ENCODE measurements around the gene GPR15. TPM values are rescaled to one million over a fixed set of nuclear protein-coding genes. Genes with fewer than 3 reads are reported as not detected.
"Not testable (repeated sequence)": the region's sequence is repeated elsewhere in the genome, so short reads cannot be mapped to it uniquely, and the experiment has no call there.

GPR15 gene
- polyA plus RNA-seq, 4 donors = not detected

DNA sequence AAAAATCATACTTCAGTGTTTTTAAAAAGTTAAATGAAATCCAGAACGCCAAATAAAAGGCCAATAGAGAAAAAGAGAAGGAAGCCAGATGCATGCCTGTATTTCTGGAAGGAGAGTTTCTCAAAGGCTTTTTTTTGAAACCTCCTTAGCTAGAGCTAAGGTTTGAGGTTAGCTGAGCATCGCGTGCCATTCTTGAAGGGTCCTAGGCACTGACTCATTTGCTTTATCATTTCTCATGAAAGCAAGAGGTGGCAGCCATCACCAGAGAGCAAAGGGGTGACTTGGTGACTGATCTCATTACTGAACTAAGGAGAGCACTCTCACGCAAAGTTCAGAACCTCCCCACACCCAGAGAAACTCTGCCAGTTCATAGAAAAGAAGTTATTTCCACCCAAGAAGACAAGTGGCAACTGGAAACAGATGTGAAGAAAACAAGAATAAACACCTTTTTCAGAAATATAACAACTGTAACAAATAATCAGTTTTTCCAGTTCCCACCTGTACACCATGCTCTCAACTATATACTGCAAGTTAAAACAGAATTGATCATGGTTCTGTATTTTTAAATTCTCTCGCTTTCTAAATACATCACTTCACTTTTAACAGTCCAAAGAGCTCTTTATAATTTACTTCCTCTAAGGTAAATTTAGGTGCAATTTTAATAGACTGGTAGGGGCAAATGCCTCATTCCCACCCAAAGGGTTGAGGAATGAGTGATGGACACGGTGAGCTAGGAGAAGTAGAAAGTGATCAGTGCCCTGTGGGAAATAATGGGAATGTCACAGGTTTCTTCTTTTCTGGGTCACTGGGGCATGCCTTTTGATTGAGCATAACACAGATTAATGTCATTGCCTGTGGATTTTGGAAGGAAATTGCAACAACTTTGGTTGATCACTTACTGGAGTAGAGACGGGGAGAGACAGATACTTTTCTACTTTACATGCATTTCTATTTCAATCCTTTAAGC, 24.7 kb downstream of the GPR15 start:
- DNase-seq (ENCODE audit: low read depth in 4 of 4, low spot score in 3 of 4) = no peak

DNA sequence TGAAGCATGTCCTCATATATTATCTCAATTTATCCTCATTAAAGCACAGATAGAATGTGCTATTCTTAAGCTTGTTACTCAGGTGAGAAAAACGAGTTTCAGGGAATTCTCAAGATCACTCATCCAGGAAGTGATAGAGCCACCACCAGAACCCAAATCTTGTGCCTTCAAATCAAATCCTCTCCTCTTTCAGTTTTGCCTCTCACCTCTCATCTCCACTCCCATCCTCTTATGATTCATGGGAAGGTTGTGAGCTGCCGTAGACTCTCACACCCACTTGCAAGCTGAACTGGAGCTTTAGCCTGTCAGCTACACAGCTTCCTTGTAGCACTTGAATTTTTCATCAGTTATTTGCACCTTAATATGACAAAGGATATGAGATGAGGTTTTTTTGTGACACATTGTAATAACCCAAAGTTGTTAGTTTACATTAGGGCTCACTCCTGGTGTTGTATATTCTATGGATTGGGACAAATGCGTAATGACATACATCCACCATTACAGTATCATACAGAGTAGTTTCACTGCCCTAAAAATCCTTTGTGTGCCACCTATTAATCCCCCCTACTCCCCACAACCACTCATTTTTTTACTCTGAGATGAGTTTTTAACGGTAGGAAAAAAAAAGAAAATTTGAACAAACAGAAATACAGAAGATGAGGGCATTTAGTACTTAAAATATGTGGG, 25.7 kb downstream of the GPR15 start:
- DNase-seq (ENCODE audit: low read depth in 4 of 4, low spot score in 3 of 4) = no peak

DNA sequence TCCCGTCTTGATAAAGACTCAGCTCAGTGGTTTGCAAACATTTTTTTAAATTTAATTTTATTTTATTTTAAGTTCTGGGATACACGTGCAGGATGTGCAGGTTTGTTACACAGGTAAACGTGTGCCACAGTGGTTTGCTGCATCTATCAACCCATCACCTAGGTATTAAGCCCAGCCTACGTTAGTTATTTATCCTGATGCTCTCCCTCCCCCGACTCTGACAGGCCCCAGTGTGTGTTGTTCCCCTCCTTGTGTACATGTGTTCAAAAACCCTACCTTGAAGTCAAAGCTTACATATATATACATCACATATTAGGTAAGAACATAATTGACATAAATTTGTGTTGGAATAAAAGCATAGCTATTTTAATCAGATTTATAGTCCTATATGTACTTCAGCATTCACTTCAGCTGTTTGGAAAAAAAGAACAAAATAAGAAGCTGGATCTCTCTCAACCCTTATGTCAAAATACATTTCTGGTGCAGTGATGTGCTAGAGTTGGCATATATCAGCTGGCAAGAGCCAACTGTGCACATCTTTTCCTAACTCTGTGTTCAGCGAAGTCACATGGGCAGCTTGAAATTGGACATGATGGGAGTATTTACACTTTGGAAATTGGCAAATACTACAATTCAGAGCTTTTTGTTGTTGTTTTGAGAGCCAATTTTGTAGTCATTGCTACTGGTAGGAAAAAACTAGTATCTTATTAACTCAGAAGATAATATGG, 26.5 kb downstream of the GPR15 start:
- DNase-seq (ENCODE audit: low read depth in 4 of 4, low spot score in 3 of 4) = no peak

DNA sequence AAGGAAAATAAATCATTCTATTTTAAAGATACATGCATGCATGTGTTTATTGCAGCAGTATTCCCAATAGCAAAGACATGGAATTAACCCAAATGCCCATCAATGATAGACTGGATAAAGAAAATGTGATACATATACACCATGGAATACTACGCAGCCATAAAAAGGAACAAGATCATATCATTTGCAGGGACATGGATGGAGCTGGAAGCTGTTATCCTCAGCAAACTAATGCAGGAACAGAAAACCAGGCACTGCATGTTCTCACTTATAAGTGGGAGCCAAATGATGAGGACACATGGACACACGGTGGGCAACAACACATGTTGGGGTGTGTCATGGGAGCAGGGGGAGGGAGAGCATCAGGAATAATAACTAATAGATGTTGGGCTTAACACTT, 28.0 kb downstream of the GPR15 start:
- DNase-seq (ENCODE audit: low read depth in 4 of 4, low spot score in 3 of 4) = not testable (repeated sequence)

DNA sequence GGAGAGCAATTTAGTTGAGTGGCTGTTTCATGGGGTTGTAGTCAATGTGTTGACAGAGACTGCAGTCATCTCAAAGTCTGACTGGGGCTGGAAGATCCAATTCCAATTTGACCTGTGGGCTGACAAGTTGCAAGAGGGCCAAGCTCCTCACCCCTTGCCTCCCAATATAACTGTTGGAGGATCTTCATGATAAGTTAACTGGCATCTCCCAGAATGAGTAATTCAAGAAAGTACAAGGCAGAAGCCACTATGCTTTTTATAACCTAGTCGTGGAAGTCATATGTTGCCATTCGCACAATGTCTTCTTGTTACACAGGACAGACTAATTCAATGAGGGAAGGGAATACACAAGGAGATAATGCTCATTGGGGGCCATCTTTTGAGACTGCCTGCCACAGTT, 29.1 kb downstream of the GPR15 start:
- no peak for DNase-seq (ENCODE audit: low read depth in 4 of 4, low spot score in 3 of 4)

DNA sequence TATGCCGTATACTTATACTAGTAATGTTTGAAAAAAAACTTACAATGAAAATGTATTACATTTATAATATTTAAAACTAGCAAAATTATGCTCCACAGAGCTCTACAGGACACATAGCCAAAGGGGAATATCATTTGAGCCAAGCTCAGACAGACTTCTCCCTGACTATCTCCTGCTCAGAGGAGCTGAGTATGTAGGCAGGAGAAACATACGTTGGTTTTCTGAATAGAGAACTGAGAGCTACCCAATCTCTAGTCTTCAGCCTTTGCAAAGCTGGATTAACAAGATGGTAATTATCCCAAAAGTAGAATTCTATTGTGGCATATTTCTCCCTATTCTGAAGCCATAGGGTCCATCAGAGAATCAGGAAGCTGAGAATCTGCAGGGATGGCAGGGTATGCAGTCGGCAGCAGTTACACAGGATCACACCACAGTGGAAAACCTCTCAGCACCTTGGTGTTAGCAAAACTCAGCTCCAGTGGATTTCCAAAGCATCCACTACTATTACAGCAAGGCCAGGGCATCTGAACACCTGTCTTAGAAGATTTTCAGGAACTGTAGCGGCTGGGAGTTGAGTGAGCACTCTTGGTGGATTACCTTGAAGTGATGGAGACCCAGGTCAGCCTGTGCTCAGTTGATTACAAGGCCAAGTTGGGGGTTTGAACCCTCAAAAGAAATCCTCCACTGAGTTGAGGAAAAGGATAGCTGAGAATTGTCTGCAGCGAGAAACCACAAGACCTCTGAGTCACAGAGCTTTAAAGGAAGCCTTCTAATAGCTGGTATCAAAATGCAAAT, 30.1 kb downstream of the GPR15 start:
- no peak for DNase-seq (ENCODE audit: low read depth in 4 of 4, low spot score in 3 of 4)

DNA sequence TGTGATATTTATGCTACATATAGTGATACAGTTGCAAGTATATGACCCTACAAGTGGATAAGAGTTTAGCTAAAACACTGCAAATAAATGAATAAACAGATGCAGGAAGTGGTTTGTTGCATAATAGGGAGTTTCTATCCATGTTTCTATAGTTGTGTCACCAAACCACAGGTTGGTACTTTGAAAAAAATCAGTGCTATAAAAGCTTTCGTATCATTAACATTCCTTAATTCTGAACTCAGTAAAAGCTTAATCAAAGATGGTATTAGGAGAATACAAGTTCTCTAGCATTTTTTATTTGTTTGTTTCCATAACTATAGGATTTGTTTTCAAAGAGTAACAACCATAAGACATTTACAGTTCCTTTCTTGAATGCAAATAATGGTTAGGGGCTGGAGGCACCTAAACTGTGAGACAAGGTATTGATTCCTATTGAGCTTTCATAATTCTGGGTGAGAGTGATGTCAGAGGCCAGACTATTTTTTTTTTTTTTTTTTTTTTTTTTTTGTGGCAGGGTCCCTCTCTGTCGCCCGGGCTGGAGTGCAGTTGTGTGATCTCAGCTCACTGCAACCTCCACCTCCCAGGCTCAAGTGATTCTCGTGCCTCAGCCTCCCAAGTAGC, 32.0 kb downstream of the GPR15 start:
- DNase-seq (ENCODE audit: low read depth in 4 of 4, low spot score in 3 of 4) = no peak

DNA sequence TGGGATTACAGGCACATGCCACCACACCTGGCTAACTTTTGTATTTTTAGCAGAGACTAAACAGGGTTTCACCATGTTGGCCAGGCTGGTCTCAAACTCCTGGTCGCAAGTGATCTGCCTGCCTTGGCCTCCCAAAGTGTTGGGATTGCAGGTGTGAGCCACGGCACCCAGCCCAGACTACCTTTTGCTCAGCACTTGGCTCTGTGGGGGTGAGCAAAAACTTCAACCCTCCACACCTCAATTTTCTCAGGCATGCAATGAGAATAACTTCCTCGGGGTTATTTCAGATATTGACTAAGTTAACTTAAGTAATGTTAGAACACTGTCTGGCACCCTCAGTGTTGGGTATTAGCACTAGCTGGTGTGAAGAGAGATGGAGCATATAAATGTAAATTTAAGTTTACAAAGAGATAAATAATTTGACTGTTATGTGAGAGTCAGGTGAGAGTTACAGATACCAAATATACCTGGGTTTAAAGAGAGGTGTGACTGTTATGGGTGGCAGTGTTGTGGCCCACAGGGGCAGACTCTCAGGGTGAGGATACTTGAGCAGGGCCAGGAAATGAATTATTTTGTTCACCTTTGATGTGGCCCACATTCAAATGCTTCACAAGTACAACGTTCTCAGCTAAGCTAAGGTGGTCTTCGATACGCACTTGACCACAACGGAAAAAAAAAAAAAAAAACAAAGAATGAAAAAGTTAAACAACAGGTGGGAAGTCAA, 32.7 kb downstream of the GPR15 start:
- DNase-seq (ENCODE audit: low read depth in 4 of 4, low spot score in 3 of 4) = no peak

DNA sequence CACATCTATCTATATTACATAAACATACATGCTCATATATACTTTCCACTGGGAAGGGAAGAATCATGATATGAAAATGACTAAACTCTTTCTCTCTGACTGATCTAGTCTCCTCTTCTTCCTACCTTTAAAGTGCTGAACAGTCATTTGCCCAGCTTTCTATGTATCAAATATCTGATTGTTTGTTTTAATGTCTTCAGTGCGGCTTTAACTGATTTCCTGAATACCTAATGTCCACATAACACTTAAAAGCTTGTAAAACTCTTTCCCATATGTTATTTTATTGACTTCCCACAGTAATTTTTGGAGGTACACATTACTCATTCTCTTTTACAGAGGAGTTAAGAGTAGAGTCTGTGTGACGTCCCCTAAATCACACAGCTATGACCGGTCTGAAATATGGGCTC, 33.5 kb downstream of the GPR15 start:
- no peak for DNase-seq (ENCODE audit: low read depth in 4 of 4, low spot score in 3 of 4)

DNA sequence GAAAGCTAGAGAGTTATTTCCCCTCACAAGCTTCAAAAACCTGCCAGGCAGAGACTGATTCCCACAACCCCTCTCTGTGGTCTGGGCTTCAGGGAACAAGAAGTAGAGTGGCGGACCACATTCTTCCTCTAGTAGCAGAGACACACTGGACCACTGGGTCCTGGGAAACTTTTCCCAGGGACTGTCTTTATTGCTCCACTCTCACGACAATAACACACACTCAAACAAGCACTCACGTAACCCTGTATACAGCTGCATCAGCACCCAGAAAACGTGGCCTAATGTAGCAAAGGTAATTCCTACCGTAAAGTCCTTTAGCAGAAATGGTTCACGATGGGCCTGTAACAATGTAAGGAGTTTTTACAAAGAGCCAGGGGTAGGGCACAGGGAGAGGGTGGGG, 34.1 kb downstream of the GPR15 start:
- no peak for DNase-seq (ENCODE audit: low read depth in 4 of 4, low spot score in 3 of 4)

DNA sequence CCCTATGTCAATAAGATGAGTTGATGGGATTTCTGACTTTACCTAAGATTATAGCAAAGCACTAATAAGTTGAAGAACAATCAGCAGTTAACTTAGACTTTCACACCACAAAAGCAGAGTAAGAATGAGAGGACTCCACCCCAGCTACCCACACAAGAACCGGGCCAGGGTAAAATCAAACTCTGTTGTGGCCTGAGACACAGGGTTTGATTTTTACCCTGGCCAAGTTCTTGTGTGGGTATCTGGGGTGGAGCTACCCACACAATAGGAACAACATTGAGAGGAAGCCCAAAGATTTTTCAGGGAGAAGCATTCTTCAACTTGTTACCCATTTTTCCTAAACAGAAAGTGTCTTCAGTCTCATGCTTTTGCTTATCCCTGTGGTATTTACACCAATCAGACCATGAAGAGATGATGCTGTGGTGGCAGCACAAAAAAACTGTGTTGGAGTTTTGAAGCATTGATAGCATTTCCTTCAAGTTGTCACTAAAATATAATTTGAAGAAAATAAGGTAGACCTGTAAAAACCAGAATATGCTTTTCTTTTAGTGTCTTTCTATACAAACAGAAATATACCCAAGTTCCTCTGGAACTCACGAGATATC, 36.0 kb downstream of the GPR15 start:
- no peak for DNase-seq (ENCODE audit: low read depth in 4 of 4, low spot score in 3 of 4)

DNA sequence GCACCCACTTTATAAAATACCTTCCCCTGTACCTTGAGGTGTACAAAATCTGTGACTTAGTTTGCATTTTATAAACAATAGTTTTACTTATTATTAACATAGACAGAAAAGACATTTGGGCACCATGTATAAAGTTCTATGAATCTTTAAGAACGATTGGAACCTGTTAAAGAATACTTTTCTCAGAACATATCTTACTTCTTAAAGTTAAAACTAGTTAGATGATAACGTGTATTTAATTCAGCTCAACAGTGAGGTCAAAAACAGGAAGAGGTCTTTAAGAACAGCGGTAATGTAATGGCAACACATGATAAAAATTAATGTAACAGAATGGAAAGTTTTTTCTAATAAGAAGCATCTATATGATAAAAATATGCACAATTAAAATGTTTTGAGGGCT, 36.6 kb downstream of the GPR15 start:
- DNase-seq (ENCODE audit: low read depth in 4 of 4, low spot score in 3 of 4) = no peak

DNA sequence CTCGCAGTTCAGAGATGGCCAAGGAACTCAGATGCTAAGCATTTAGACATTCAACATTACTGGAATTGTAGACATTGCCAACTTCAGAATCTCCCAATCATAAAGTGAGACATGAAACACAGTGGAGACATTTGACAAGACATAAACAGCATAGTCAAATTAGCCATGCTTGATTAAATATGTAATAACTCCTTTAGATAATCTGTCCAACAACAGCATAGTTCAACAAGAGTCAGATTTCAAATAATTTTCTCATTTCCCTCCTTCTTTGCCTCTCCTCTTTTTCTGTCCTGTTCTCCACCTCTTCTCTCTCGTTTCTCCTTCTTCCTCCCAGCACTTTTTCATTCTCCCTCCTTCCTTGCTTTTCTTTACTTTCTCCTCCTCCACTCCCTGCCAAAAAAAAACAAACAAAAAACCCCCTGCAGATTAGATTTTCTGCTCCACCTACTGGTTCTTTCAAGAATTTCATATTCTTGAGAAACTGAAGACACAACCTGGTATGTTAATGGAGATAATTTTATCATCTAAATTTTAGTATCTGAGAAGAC, 41.5 kb downstream of the GPR15 start:
- no peak for DNase-seq (ENCODE audit: low read depth in 4 of 4, low spot score in 3 of 4)

DNA sequence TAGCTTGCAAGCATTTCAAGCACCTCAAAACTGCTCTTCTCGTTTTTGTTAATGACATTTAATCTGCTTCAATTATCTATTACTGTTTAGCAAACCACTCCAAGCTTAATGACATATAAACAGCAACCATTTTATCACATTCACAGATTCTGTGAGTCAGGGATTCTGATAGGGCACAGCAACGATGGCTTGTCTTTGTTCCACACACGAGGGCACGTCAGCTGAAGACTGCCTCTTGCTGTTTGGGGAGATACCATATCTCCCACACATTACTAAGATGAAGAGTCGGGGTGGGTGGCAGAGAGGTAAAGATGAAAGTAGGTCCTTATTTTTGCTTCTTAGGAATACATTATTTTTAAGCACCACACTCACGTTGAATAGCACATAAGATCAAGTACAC, 42.4 kb downstream of the GPR15 start:
- no peak for DNase-seq (ENCODE audit: low read depth in 4 of 4, low spot score in 3 of 4)

DNA sequence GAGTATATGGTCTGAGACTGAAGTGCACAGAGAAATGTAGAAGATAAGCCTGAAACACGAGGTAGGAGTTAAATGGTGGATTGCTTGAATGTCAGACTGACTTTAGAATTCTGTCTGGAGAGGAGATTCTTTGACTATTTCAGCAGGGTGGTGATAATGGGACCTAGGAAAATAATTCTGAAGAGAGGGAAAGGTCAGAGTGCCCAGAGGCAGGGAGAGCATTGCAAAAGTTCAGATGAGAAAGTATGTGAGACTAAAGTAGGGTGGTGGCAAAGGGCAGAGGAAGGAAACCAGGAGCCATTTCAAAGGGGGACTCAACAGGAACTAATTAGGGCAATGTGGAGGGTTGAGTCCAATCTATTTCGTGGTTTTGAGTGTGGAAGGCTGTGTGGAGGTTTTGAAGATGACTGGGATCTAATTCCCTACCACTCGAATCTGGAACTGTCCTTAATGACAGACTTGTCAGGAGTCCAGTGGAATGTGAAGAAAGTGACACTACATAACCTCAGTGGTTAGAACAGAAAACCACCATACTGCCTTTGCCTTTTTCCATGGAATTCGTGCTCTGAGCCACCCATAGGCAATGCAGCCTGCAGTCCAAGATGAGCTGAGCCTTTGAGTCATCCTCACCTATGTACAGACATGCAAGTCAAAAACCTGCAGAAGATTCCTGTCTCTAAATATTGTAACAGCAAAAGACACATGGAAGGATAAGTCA, 45.6 kb downstream of the GPR15 start:
- no peak for DNase-seq (ENCODE audit: low read depth in 4 of 4, low spot score in 3 of 4)

DNA sequence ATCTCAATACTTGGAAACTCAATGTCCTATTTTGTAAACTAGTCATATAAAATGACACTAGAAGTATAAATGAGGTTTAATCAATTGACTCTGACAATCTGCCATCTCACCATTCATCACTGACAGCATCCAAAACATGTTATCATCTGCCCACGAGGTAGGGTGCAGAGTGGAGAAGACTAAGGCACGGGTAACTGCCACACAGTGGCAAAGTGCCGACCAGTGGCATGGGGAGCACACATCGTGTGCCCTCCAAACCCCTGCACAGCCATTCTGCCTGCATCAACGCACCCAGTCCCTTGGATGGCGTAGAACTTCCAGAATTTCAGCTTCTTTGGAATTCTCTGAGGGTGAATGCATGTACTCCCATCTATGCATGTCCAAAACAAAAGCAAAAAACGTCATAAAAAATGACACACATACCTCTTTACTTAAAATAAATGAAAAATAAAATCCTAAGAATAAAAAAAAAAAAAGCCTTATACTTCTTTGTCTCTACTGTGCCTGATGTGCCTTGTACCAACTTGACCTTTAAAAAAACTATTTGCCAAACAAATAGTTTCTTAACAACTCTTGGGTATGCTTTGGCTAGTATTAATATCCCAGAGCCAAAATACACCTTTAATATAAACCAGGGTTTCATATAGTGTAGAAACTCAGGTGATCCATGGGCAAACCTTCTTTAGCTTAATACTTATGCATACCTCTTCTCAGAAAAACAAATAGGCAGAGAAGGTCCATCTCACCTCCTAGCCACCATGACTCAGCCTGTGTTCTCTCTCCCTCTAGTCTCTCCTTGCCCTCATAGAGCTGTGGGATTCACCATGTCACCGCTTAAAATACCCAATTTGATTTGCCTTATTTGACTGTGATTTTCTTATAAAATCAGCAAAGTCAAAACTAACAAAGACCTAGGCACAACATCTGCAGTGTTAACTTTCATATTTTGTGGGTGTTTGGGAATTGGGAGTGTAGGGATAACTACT, 48.9 kb downstream of the GPR15 start:
- no peak for DNase-seq (ENCODE audit: low read depth in 4 of 4, low spot score in 3 of 4)

DNA sequence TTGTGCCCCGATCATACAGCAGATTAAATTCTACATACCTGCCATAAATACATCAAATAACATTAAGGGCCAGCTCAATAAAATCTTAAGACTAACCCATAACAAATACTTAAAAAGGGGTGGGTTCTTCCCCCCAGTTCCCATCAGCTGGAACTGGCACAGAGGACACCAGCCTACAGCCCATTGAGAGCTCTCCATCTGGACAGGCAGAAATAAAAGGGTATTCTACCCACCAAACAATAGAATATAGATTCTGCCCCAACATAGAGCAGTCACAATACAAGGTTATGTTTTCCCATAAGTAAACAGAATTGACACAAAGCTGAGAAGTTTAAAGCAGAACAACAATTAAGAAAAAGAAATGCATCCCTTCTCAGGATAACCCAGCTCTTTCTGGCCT, 49.7 kb downstream of the GPR15 start:
- DNase-seq (ENCODE audit: low read depth in 4 of 4, low spot score in 3 of 4) = no peak
